Measurements from ENCODE around the gene ZNF628.

ZNF628 gene

GRCh38 chr19:55466241-55466614 lies 10.2 kb upstream of the ZNF628 start:
- DNase-seq = no peak

- DNase-seq = no peak
Observed at GRCh38 chr19:55467236-55468053, 9.0 kb upstream of the ZNF628 start.

DNA sequence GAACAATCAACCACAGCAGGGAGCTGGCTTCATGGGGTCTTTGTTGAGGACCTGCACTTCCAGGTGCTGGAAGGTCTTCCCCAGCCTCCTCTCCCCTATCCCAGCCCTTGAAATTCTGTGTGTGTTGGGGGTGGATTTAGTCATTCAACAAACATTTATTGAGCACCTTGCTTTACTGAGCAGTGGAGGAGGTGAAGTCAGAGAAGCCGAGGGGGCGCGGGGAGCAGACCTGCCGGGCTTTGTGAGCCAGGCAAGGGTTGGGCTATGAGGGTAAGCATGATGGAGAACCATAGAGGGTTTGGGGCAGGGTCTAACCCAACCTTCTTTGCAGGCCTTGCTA lies 8.4 kb upstream of the ZNF628 start:
- DNase-seq = no peak

DNA sequence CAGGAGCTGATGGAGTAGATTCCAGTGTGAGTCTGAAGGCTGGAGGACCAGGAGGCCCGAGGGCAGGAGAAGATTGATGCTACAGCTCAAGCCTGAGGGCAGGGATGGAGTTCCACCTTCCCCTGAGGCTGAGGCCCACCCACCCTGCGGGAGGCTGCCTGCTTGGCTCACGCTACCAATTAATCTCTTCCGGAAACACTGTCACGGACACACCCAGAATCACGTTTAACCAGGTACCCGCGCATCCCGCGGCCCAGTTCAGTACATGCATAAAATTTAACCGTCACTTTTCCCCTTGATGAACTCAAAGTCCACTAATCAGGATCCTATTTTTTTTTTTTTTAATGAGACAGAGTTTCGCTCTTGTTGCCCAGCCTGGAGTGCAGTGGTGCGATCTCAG lies 5.2 kb upstream of the ZNF628 start:
- DNase-seq = no peak

GRCh38 chr19:55472463-55472862 lies 4.0 kb upstream of the ZNF628 start:
- DNase-seq = no peak

DNA sequence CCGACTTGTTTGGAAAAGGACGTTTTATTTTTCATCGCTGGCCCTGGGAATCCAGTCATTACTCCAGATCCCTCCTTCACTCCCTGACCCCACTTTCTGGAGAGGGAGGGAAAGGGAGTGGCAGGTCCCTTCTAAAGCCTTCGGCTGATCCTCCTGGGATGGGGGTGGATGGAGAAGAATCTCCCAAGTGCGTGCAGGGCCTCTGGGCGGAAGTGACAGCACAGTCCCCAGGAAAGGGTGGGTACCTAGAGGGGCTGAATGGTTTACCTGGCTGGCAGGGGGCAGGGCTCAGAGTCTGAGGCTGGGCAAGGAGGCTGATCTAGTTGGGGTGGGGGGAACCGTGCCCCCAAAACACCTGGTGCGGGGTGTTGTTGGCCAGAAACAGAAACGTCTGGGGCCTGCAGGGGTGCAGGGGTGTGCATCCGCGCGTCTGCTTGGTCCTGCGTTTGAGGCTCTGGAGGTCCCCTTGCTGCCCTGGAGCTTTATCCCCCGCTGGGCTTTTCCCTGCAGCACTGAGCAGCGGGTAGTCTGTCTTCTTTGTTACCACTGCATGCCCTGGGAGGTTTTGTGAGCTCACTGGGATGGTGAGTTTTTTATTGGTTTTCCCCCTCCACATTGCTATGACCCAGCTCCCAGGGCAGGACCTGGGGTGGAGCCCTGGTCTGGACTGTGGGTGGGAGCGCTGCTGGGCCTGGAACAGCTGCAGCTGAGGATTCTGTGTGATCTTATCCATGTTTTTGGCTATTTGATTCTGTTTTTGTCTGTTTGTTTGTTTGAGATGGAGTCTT lies 3.0 kb upstream of the ZNF628 start:
- DNase-seq = no peak

GRCh38 chr19:55474269-55475265 lies 1.9 kb upstream of the ZNF628 start:
- no peak for DNase-seq

GRCh38 chr19:55477905-55478304 lies 1.5 kb downstream of the ZNF628 start:
- no peak for DNase-seq

DNA sequence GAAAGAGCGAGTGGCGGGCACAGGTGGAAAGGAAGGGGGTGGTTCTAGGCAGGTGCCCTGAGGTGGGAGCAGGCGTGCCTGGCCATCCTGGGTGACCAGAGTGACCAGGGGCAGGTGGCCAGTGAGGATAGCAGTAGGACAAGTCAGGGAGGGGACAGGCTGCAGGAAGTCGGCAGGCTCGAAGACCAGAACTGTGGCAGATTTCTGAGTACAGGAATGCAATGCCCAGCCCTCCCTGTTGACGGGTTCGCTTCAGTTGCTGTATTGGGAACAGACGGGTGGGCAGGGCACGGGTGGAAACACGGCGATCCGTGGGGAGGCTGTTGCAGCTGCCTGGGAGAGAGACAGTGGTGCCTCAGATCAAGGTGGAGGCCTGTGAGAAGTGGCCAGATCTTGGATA lies 1.9 kb downstream of the ZNF628 start:
- DNase-seq = no peak

- no peak for DNase-seq
Observed at GRCh38 chr19:55479045-55479444, 2.6 kb downstream of the ZNF628 start.

DNA sequence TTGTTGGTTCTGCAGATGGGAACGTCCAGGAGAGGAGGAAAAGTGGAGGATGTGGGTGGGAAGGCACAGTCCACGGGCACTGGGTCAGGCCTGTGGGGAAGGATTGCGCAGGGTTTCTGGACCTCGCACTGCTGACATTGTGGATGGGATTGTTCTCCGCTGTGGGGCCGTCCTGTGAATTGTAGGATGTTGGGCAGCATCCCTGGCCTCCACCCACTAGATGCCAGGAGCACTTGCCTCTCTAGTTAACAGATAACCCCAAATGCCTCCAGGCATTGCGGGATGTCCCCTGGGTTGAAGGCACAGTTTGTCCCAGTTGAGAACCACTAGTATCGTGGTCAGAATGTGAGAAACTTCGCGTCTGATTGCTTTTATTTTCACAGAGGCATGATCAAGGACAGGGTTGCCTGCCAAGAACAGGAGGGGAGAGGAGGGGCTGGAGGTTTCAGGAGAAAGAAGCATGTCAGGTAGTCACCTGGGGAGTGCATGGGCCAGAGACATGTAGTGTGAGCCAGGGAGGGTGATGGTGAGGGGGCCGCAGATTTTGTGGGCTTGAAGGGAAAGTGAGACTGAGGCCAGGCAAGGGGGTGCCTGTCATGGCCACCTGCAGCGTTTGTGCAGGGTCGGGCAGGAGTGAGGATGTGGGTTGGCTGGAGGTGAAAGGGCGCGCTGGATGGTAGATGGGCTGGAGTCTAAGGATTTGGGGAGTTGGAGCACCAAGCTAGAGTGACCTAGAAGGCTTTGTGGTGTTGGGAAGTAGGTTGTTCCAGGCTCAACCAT lies 3.2 kb downstream of the ZNF628 start:
- no peak for DNase-seq

- DNase-seq = no peak
Observed at GRCh38 chr19:55481148-55481793, 4.9 kb downstream of the ZNF628 start.

DNA sequence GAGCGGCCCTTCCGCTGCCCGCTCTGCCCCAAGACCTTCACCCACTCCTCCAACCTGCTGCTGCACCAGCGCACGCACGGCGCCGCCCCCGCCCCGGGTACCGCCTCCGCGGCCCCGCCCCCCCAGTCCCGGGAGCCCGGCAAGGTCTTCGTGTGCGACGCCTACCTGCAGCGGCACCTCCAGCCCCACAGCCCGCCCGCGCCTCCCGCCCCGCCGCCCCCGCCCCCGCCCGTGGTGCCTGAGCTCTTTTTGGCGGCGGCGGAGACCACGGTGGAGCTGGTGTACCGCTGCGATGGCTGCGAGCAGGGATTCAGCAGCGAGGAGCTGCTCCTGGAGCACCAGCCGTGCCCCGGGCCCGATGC lies 5.4 kb downstream of the ZNF628 start:
- no peak for DNase-seq

GRCh38 chr19:55482156-55482961 lies 5.9 kb downstream of the ZNF628 start:
- DNase-seq = no peak

GRCh38 chr19:55482967-55483705 lies 6.7 kb downstream of the ZNF628 start:
- no peak for DNase-seq

- DNase-seq = no peak
Observed at GRCh38 chr19:55483706-55484592, 7.5 kb downstream of the ZNF628 start.

DNA sequence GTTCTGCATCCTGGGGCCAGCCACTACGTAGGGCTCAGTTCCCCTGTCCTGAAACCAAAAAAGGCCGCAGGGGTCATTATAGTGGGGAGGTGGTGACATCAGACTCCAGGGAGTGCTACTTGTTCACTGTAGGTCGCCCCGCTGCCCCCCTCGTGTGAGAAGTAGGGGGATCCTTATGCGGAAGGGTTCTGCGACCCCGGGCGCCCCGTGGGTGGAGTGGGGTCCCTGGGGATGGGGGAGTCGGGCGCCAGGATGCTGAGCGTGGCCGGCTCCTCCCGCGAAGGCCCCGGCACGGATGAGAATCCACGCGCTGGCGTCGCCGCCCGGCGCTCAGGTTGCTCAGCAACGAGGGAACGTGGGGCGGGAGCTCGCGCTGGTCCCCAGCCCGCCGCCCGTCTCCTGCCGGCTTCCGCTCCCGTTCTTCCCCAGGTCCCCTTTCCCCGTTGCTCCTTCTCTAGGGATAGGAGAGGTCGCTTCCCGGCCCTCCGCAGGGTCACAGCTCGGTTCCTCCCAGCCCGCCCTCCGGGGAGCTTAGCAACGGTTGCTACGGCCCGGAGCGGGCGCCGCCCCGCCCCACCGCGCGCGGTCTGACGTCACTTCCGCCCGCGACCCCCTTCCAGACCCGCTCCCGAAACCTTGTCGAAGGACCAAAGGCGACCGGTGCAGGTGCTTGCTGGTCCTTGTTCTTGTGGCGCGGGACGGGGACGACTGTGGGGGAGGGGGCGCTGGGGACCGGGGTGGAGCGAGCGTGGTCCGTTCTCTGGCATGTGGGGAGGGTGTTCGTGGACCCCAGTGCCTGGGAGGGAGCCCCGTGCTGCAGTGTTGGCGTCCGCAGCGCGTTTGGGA lies 8.4 kb downstream of the ZNF628 start, which contains the start of gene NAT14:
Gene NAT14, plus strand, starts transcription at position 596 of the 846 bp plus-strand sequence. CDS start 521 bp downstream, outside the sequence.
- DNase-seq = peak; percentile 73

GRCh38 chr19:55485439-55486011 lies 9.1 kb downstream of the ZNF628 start:
- peak; percentile 51 for DNase-seq

All from COR-L47 (cell line).